HepG2 (cell line): ENCODE measurements around the gene OS9. TPM values are rescaled to one million over a fixed set of nuclear protein-coding genes. Genes with fewer than 3 reads are reported as not detected.

Experiments
- ATAC-seq: fragments of 200-7000 bp; cut with Tn5 transposase; 3 replicates; pipeline ENCODE4 v1.9.1; 2020; ENCODE audit warnings: mild to moderate bottlenecking, moderate library complexity
- BruUV-seq: library from RNA; stranded (reverse); fragments of 400-500 nt; replicated peaks from 2 replicates; lab custom pipeline; 2021; lab: Mats Ljungman, UMichigan
- CTCF ChIA-PET: fragments of 300-600 bp; formaldehyde crosslinking; extraction: SDS; loops from one replicate; lab custom pipeline; 2021; ENCODE audit warnings: low total read pairs, inconsistent platforms, low intra/inter-chr PET ratio; lab: Yijun Ruan, JAX
- POLR2A ChIA-PET: fragments of 350-600 bp; sonication (Branson Sonifier 250); formaldehyde crosslinking; loops from one replicate; lab custom pipeline; 2020; ENCODE audit warnings: antibody characterized with exemption, inconsistent platforms; lab: Yijun Ruan, JAX
- DNase-seq: peaks from one replicate; pipeline ENCODE4 v3.0.0-alpha.2; 2015; ENCODE audit warnings: low spot score
- FAIRE-seq: peaks from 3 replicates; lab custom pipeline; 2011; peaks lifted over from hg19 to GRCh38; lab: Jason Lieb, UNC
- H2AFZ ChIP-seq: one replicate; pipeline ENCODE4 v1.6.1; 2011; ENCODE audit warnings: low read length, inconsistent platforms
- H3K27ac ChIP-seq: fragments of 300-600 bp; 3 replicates; pipeline ENCODE4 v1.8.0; 2011; ENCODE audit warnings: mixed run types, mild to moderate bottlenecking, mixed read lengths, low read length, inconsistent platforms; ENCODE audit not compliant: insufficient read depth; ENCODE audit errors: extremely low read length
- H3K27me3 ChIP-seq, 2 experiments: fragments of 200-600 bp in 1 of 2; 2 replicates in 1 of 2; 3 replicates in 1 of 2; pipeline versions ENCODE4 v1.6.0 to v1.8.0; 2011; ENCODE audit warnings: low read length in 2 of 2, mild to moderate bottlenecking in 2 of 2, moderate library complexity in 2 of 2, inconsistent platforms in 1 of 2; ENCODE audit not compliant: insufficient read depth in 2 of 2, control insufficient read depth in 1 of 2
- H3K36me3 ChIP-seq, 2 experiments: fragments of 200-600 bp in 1 of 2; replicated peaks in 1 of 2; 2 replicates in 1 of 2; 3 replicates in 1 of 2; pipeline versions ENCODE4 v1.5.1 to v1.8.0; 2011; ENCODE audit warnings: low read length in 2 of 2, inconsistent platforms in 1 of 2; ENCODE audit not compliant: insufficient read depth in 2 of 2, control insufficient read depth in 1 of 2
- H3K4me1 ChIP-seq: 2 replicates; pipeline ENCODE4 v1.5.1; 2012; ENCODE audit warnings: low read length, inconsistent platforms; ENCODE audit not compliant: insufficient read depth
- H3K4me2 ChIP-seq: 2 replicates; pipeline ENCODE4 v1.6.0; 2011; ENCODE audit warnings: low read depth, low read length, inconsistent platforms
- H3K4me3 ChIP-seq, 3 experiments: fragments of 200-600 bp in 1 of 3; sonication (generic), shearing (Covaris generic) in 1 of 3; replicated peaks in 1 of 3; 2 replicates each; pipeline ENCODE4 v1.5.1; 2011 to 2016; ENCODE audit warnings: low read length in 3 of 3, inconsistent platforms in 2 of 3, low read depth in 2 of 3, mild to moderate bottlenecking in 2 of 3, control low read depth in 1 of 3, mixed read lengths in 1 of 3; ENCODE audit not compliant: insufficient read depth in 1 of 3
- H3K79me2 ChIP-seq: one replicate; pipeline ENCODE4 v1.6.1; 2011; ENCODE audit warnings: low read length, inconsistent platforms; ENCODE audit not compliant: insufficient read depth
- H3K9ac ChIP-seq: 2 replicates; pipeline ENCODE4 v1.6.0; 2011; ENCODE audit warnings: mild to moderate bottlenecking, low read depth, low read length, inconsistent platforms; ENCODE audit not compliant: insufficient read depth
- H3K9me3 ChIP-seq: 2 replicates; pipeline ENCODE4 v1.5.1; 2012; ENCODE audit warnings: mild to moderate bottlenecking, low read length
- H4K20me1 ChIP-seq: 2 replicates; pipeline ENCODE4 v1.6.0; 2011; ENCODE audit warnings: inconsistent platforms, mild to moderate bottlenecking, low read length, moderate library complexity; ENCODE audit not compliant: insufficient read depth
- GATAD2A ChIP-seq: IDR thresholded peaks from 2 replicates; pipeline ENCODE4 v1.6.1; 2016
- HDAC1 ChIP-seq: sonication (generic); formaldehyde crosslinking; IDR thresholded peaks from 2 replicates; pipeline ENCODE4 v1.5.1; 2020; ENCODE audit warnings: mild to moderate bottlenecking, missing genetic modification reagents
- HNRNPL ChIP-seq: fragments of 200-400 bp; formaldehyde crosslinking; IDR thresholded peaks from 2 replicates; pipeline ENCODE4 v1.6.1; 2017; ENCODE audit warnings: mild to moderate bottlenecking, low read depth, low read length
- KLF15 ChIP-seq: sonication (generic); formaldehyde crosslinking; IDR thresholded peaks from 2 replicates; pipeline ENCODE4 v1.8.1; 2023; ENCODE audit warnings: borderline replicate concordance, mild to moderate bottlenecking, inconsistent platforms, missing genetic modification reagents, mixed read lengths
- LCORL ChIP-seq, 2 experiments: fragments of 450-650 bp in 1 of 2; sonication (generic) in 1 of 2; formaldehyde crosslinking in 1 of 2; IDR thresholded peaks; 2 replicates each; pipeline versions ENCODE4 v1.5.0 to v1.6.1; 2017 to 2020; ENCODE audit warnings: antibody characterized with exemption in 1 of 2, missing genetic modification reagents in 1 of 2
- REPIN1 ChIP-seq: sonication (generic); formaldehyde crosslinking; IDR thresholded peaks from 2 replicates; pipeline ENCODE4 v1.8.0; 2022; ENCODE audit warnings: missing genetic modification reagents, low read depth, mild to moderate bottlenecking, borderline replicate concordance
- XRCC5 ChIP-seq: fragments of 200-400 bp; formaldehyde crosslinking; optimal IDR thresholded peaks from 2 replicates; pipeline ENCODE3; 2017; ENCODE audit warnings: mild to moderate bottlenecking, low read length
- ZIK1 ChIP-seq: sonication (generic); formaldehyde crosslinking; IDR thresholded peaks from 2 replicates; pipeline ENCODE4 v1.5.0; 2020; ENCODE audit warnings: mild to moderate bottlenecking, low read depth, missing genetic modification reagents, borderline replicate concordance
- ZNF136 ChIP-seq: sonication (generic); formaldehyde crosslinking; IDR thresholded peaks from 2 replicates; pipeline ENCODE4 v1.8.1; 2022; ENCODE audit warnings: low read depth, mild to moderate bottlenecking, moderate library complexity, missing genetic modification reagents
- ZNF143 ChIP-seq: sonication (generic); formaldehyde crosslinking; IDR thresholded peaks from 2 replicates; pipeline ENCODE4 v1.4.0; 2020; ENCODE audit warnings: missing genetic modification reagents
- ZNF296 ChIP-seq: sonication (generic); formaldehyde crosslinking; conservative IDR thresholded peaks from 2 replicates; pipeline ENCODE4 v1.5.0; 2020; ENCODE audit warnings: mild to moderate bottlenecking, missing genetic modification reagents
- ZNF569 ChIP-seq: sonication (generic); formaldehyde crosslinking; IDR thresholded peaks from 2 replicates; pipeline ENCODE4 v1.5.0; 2020; ENCODE audit warnings: mild to moderate bottlenecking, missing genetic modification reagents, moderate library complexity, borderline replicate concordance
- ZNF678 ChIP-seq: sonication (generic); formaldehyde crosslinking; IDR thresholded peaks from 2 replicates; pipeline ENCODE4 v1.4.0; 2020; ENCODE audit warnings: mild to moderate bottlenecking, missing genetic modification reagents
- WGBS: methylation state at CpG from one replicate; pipeline ENCODE4 v1.1.6; 2017; ENCODE audit warnings: low lambda C conversion rate; 5-methylcytosine and 5-hydroxymethylcytosine counted together
- in situ Hi-C: cut with HindIII; loops from 2 replicates; pipeline ENCODE4 v1.10.0; 2017; ENCODE audit warnings: low pct_unique_long_range_greater_than_20kb; ENCODE audit not compliant: extremely low pct_ligation_motif_present
- intact Hi-C: fragments of 100-400 bp; cut with micrococcal nuclease; formaldehyde crosslinking; loops from one replicate; pipeline ENCODE4 v1.10.0; 2022; ENCODE audit not compliant: unreplicated experiment
- polyA plus RNA-seq, 8 experiments: library from polyadenylated mRNA; depleted of rRNA in 3 of 8; stranded (reverse) in 7 of 8; unstranded in 1 of 8; fragments of >200 nt; fragmentation: Illumina TruSeq in 4 of 8; extraction: Trizol in 4 of 8; gene quantifications; 2 replicates each; pipeline versions ENCODE4 v1.2.1 to v1.2.3, GENCODE V29; 2011 to 2016; ENCODE audit warnings: low read depth in 4 of 8, missing spikeins in 1 of 8, mixed read lengths in 1 of 8; ENCODE audit not compliant: insufficient read depth in 1 of 8
- total RNA-seq, 5 experiments: library from RNA; depleted of rRNA; stranded (reverse); fragments of >200 nt; fragmentation: Illumina TruSeq; extraction: Trizol; gene quantifications; 2 replicates each; pipeline ENCODE4 v1.2.3, GENCODE V29; 2016; ENCODE audit warnings: low read depth in 1 of 5
- TF ChIP-seq, protein P1 (sequence below): sonication (generic); formaldehyde crosslinking; conservative IDR thresholded peaks from 2 replicates; pipeline ENCODE4 v1.4.0; 2020; ENCODE audit warnings: missing genetic modification reagents
- TF ChIP-seq, protein P2 (sequence below): IDR thresholded peaks from 2 replicates; pipeline ENCODE4 v1.6.1; 2016
- TF ChIP-seq, protein P3 (sequence below): sonication (generic); formaldehyde crosslinking; IDR thresholded peaks from 2 replicates; pipeline ENCODE4 v1.4.0; 2020; ENCODE audit warnings: mild to moderate bottlenecking, missing genetic modification reagents

OS9 gene
- total and polyA plus RNA-seq, 2 of the 13 experiments (the other 11 are each of a cell fraction or from before 2014, with no cell fraction given), result 156 to 206 TPM

DNA sequence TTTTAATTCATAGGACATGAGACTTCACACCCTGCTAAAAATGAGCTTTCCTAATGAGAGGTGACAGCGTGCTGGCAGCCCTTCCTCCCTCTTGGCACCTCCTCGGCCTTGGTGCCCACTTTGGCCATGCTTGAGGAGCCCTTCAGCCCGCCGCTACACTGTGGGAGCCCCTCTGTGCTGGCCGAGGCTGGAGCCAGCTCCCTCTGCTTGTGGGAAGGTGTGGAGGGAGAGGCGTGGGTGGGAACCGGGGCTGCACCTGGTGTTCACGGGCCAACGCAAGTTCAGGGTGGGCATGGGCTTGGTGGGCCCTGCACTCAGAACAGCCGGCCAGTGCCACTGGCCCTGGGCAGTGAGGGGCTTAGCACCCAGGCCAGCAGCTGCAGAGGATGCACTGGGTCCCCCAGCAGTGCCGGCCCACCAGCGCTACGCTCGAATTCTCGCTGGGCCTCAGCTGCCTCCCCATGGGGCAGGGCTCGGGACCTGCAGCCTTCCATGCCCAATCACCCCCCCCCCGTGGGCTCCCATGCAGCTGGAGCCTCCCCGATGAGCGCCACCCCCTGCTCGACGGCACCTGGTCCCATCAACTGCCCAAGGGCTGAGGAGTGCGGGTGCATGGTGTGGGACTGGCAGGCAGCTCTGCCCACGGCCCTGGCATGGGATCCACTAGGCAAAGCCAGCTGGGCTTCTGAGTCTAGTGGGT, 38.2 kb upstream of the OS9 start:
- Histone ChIP-seq H3K4me3 (no peak overlapping the region), H3K4me1 (no peaks in the 10 kb centered on the region), H3K27ac (no peak overlapping the region), H3K27me3 (peaks cover 0 to 9% of the 10 kb centered on the region in 2 experiments; a peak in 1 of 5 replicates), H3K9ac (no peak overlapping the region), H4K20me1 (no peaks in the 10 kb centered on the region), H3K79me2 (no peaks in the 10 kb centered on the region), H2AFZ (no peak overlapping the region), H3K4me2 (no peak overlapping the region), H3K9me3 (peaks cover 5% of the 10 kb centered on the region; the same call in 1 of the 2 replicates), H3K36me3 (no peaks in the 10 kb centered on the region)
- WGBS, result 10% methylated on average over 6 of the region's 23 CpGs
- in situ Hi-C loops (no loop called here), intact Hi-C loops (no loop called here)
- no TSS peak for BruUV-seq
- ATAC-seq (no peak), FAIRE-seq (no peak), DNase-seq (no peak)
- CTCF ChIA-PET, result no interaction called here
- POLR2A ChIA-PET, result no interaction called here
- TF ChIP-seq, protein P1, sequence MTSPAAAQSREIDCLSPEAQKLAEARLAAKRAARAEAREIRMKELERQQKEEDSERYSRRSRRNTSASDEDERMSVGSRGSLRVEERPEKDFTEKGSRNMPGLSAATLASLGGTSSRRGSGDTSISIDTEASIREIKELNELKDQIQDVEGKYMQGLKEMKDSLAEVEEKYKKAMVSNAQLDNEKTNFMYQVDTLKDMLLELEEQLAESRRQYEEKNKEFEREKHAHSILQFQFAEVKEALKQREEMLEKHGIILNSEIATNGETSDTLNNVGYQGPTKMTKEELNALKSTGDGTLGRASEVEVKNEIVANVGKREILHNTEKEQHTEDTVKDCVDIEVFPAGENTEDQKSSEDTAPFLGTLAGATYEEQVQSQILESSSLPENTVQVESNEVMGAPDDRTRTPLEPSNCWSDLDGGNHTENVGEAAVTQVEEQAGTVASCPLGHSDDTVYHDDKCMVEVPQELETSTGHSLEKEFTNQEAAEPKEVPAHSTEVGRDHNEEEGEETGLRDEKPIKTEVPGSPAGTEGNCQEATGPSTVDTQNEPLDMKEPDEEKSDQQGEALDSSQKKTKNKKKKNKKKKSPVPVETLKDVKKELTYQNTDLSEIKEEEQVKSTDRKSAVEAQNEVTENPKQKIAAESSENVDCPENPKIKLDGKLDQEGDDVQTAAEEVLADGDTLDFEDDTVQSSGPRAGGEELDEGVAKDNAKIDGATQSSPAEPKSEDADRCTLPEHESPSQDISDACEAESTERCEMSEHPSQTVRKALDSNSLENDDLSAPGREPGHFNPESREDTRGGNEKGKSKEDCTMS (CRISPR knock-in tag), result no peak
- TF ChIP-seq, protein P2, sequence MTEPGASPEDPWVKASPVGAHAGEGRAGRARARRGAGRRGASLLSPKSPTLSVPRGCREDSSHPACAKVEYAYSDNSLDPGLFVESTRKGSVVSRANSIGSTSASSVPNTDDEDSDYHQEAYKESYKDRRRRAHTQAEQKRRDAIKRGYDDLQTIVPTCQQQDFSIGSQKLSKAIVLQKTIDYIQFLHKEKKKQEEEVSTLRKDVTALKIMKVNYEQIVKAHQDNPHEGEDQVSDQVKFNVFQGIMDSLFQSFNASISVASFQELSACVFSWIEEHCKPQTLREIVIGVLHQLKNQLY, result no peak
- TF ChIP-seq, protein P3, sequence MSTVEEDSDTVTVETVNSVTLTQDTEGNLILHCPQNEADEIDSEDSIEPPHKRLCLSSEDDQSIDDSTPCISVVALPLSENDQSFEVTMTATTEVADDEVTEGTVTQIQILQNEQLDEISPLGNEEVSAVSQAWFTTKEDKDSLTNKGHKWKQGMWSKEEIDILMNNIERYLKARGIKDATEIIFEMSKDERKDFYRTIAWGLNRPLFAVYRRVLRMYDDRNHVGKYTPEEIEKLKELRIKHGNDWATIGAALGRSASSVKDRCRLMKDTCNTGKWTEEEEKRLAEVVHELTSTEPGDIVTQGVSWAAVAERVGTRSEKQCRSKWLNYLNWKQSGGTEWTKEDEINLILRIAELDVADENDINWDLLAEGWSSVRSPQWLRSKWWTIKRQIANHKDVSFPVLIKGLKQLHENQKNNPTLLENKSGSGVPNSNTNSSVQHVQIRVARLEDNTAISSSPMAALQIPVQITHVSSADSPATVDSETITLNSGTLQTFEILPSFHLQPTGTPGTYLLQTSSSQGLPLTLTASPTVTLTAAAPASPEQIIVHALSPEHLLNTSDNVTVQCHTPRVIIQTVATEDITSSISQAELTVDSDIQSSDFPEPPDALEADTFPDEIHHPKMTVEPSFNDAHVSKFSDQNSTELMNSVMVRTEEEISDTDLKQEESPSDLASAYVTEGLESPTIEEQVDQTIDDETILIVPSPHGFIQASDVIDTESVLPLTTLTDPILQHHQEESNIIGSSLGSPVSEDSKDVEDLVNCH (CRISPR knock-in tag), result no peak
- TF ChIP-seq ZNF569 (CRISPR knock-in tag) (no peak), ZNF296 (no peak), HDAC1 (CRISPR knock-in tag) (no peak), HNRNPL (no peak), ZNF143 (CRISPR knock-in tag) (no peak), GATAD2A (CRISPR knock-in tag) (no peak), ZIK1 (CRISPR knock-in tag) (no peak), ZNF136 (CRISPR knock-in tag) (no peak), ZNF678 (CRISPR knock-in tag) (no peak), LCORL (IDR thresholded peaks at IDR 0.05) (no peak), LCORL (CRISPR knock-in tag; IDR thresholded peaks at IDR 0.05) (no peak), KLF15 (CRISPR knock-in tag) (no peak), XRCC5 (no peak), REPIN1 (CRISPR knock-in tag) (no peak)
